Spinal cord (tissue), 10 donors: ENCODE data around the gene IL26. TPM values are rescaled to one million over a fixed set of nuclear protein-coding genes. Genes with fewer than 3 reads are reported as not detected.

Experiments used
- DNase-seq, 6 donors: peaks; one replicate each; pipeline versions ENCODE4 v3.0.0 to v3.0.0-alpha.2; 2013 to 2015; ENCODE audit warnings: low spot score in 6 of 6, low read depth in 4 of 6
- H3K27ac ChIP-seq: one replicate; pipeline ENCODE4 v1.5.1; 2013; ENCODE audit warnings: low read depth, low read length, control low read depth
- H3K27me3 ChIP-seq: one replicate; pipeline ENCODE4 v1.6.1; 2013; ENCODE audit warnings: low read length; ENCODE audit not compliant: control insufficient read depth, insufficient read depth
- H3K36me3 ChIP-seq: one replicate; pipeline ENCODE4 v1.6.1; 2013; ENCODE audit warnings: low read length; ENCODE audit not compliant: control insufficient read depth, insufficient read depth
- H3K4me1 ChIP-seq: one replicate; pipeline ENCODE4 v1.6.1; 2013; ENCODE audit warnings: low read length; ENCODE audit not compliant: control insufficient read depth, insufficient read depth
- H3K4me3 ChIP-seq: one replicate; pipeline ENCODE4 v1.5.1; 2013; ENCODE audit warnings: low read depth, low read length, control low read depth
- H3K9me3 ChIP-seq: one replicate; pipeline ENCODE4 v1.6.1; 2013; ENCODE audit warnings: low read length; ENCODE audit not compliant: control insufficient read depth, insufficient read depth
- WGBS: methylation state at CpG from one replicate; pipeline ENCODE4 v1.1.5; 2013; ENCODE audit warnings: missing lambda C conversion rate; ENCODE audit not compliant: insufficient coverage; 5-methylcytosine and 5-hydroxymethylcytosine counted together
- polyA plus RNA-seq, 2 donors: library from polyadenylated mRNA; unstranded; fragments of 120-200 nt; gene quantifications; one replicate each; pipeline ENCODE4 v1.2.1, GENCODE V29; 2013; ENCODE audit not compliant: insufficient read length in 2 of 2
- total RNA-seq, 2 donors: library from RNA; depleted of rRNA in 1 of 2; stranded (reverse); fragments of 120-200 nt in 1 of 2; fragments of >200 nt in 1 of 2; gene quantifications; one replicate each; pipeline versions ENCODE4 v1.2.3 to v1.2.4, GENCODE V29; 2013 to 2014
- donor health status: healthy.

The IL26 gene
- total and polyA plus RNA-seq, 4 donors, result 0.11 TPM; not detected in 3

DNA sequence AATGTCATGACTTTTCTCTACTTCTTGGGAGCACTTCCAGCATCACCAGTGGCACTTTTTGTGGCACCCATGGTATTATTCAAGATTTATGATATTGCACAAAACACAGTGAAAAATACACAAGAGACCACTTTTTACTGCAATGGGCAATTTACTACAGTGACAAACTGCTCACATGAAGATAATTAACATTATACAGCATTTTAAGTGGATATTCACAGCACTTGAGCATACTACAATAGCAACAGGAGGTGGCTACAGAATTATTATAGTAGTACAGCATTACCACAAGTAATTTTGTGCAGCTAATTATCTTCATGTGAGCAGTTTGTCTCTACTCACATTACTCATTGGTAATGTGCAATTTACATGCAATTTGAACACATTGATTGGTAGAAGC, 18.3 kb downstream of the IL26 start:
- H3K27ac ChIP-seq, result no peak overlapping the region
- no peaks in the 10 kb centered on the region for H3K36me3 ChIP-seq
- no peak overlapping the region for H3K4me3 ChIP-seq
- no peaks in the 10 kb centered on the region for H3K4me1 ChIP-seq
- DNase-seq, result peak in 1 of 6 donors; percentile 92
- no peaks in the 10 kb centered on the region for H3K9me3 ChIP-seq
- no peaks in the 10 kb centered on the region for H3K27me3 ChIP-seq

DNA sequence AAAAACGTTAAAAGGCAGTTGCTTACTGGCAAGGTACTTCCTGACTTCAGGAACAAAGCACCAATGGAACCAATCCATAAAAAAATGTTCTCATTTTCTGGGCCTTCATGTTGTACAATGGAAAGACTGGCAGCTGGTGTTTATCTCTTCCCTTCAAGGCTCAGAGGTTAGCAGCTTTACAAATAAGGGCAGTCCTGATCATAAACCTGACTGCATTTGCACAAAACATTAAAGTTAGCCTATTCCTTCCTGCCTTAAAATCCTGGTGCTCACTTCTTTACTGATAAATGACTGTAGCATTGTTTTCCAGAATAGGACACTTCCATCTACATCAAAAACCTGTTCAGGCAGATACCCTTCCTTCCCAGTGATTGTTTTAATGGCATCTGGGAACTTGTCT, 19.2 kb downstream of the IL26 start:
- WGBS, result no CpG with 5 or more reads among the region's 1 CpG
- Histone ChIP-seq H3K4me1 (no peaks in the 10 kb centered on the region), H3K27me3 (no peaks in the 10 kb centered on the region), H3K27ac (no peak overlapping the region), H3K4me3 (no peak overlapping the region), H3K9me3 (no peaks in the 10 kb centered on the region), H3K36me3 (no peaks in the 10 kb centered on the region)
- DNase-seq, result peak in 1 of 6 donors; percentile 6

DNA sequence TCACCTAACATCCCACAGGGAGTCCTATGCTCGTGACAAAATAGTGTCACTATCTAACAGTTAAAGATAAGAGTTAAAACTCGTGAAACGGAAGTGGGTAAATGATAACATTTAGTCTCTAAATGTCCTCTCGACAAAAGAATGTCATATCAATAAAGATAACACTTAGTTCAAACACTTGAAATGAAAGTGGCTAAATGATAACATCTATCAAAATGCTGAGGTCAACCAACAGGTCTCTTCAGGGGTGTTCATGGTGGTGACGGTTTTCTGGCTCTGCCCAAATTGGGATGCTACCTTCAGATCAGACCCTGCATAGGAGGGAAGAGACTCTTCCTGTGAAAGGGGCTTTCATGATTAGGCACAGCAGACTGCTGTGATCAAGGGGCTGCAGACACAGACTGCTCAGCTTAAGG, 22.1 kb downstream of the IL26 start:
- no peak overlapping the region for H3K27ac ChIP-seq
- no peaks in the 10 kb centered on the region for H3K4me1 ChIP-seq
- H3K4me3 ChIP-seq, result no peak overlapping the region
- no peak for DNase-seq
- H3K27me3 ChIP-seq, result no peaks in the 10 kb centered on the region
- H3K36me3 ChIP-seq, result no peaks in the 10 kb centered on the region
- no peaks in the 10 kb centered on the region for H3K9me3 ChIP-seq
- WGBS, result 89% methylated on average over 1 of the region's 5 CpGs

DNA sequence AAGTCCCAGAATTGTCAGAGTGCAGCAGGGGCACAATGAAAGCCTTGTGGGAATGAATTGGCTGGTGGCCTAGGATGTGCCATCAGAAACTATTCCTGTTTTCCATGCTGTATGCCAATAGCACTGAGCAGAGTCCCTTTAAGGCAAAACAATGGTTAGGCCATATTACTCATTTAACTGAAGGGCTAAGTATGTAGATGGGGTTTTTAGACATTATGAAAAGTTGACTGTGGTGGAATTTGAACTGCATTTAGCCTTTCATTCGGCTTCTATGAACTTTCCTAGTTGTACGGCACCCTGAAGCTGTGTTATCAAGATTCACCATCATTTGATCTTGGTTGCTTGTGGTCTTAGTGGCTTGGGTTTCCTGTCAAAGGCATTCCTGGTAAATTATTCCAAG, 24.8 kb downstream of the IL26 start:
- Histone ChIP-seq H3K27me3 (no peaks in the 10 kb centered on the region), H3K36me3 (no peaks in the 10 kb centered on the region), H3K4me1 (no peaks in the 10 kb centered on the region), H3K9me3 (no peaks in the 10 kb centered on the region), H3K27ac (no peak overlapping the region), H3K4me3 (no peak overlapping the region)
- WGBS, result 60% methylated on average over 1 of the region's 2 CpGs
- no peak for DNase-seq

DNA sequence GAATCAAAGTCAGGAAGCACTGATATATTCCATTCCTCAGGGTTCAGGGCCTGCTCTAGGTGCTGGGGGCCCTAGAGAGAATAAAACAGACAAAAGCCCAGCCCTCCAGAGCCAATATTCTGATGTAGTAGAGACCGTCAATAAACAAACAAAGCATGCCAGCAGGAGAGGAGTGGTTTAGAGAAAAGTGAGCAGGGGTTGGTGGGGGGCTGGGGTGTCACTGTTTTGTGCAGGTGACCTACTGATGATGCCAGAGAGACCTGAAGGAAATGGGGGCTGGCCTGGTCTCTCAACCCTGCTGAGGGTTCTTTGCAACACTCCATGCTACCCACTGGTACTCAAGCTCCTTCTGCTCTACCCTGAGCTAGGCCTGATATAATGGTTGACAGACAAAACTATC, 26.5 kb downstream of the IL26 start:
- no peak for DNase-seq
- no CpG with 5 or more reads among the region's 1 CpG for WGBS
- H3K36me3 ChIP-seq, result no peaks in the 10 kb centered on the region
- no peak overlapping the region for H3K27ac ChIP-seq
- H3K27me3 ChIP-seq, result no peaks in the 10 kb centered on the region
- no peaks in the 10 kb centered on the region for H3K4me1 ChIP-seq
- no peak overlapping the region for H3K4me3 ChIP-seq
- no peaks in the 10 kb centered on the region for H3K9me3 ChIP-seq

DNA sequence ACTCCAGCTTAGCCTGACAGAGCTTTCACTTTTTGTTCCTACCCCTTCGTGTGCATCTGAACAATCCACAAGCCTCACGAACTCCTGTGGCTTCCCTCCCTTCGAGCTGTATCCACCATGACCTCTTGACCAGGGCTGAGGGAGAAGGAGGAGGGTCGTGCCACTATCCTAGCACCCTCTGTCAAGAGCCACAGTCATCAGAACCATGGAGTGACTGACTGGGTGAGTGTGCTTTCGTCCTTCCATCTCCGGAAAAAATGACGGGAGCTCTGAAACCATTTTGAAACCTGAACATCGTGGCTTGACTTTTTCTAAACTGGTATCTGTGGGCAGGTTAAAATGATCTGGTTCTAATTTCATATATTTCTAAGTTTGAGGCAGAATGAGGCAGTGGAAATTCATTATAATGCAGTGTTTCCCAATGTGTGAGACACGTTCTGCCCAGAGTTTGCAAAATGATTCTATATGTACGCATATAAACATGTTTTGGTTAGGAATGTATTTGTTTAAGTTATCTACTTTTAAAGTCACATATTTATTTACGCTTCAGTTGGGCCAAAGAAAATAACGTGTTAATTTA, 27.0 kb downstream of the IL26 start:
- H3K27me3 ChIP-seq, result no peaks in the 10 kb centered on the region
- H3K4me1 ChIP-seq, result no peaks in the 10 kb centered on the region
- no peak for DNase-seq
- WGBS, result 80% methylated on average over 1 of the region's 12 CpGs
- H3K27ac ChIP-seq, result no peak overlapping the region
- H3K4me3 ChIP-seq, result no peak overlapping the region
- H3K9me3 ChIP-seq, result no peaks in the 10 kb centered on the region
- no peaks in the 10 kb centered on the region for H3K36me3 ChIP-seq

DNA sequence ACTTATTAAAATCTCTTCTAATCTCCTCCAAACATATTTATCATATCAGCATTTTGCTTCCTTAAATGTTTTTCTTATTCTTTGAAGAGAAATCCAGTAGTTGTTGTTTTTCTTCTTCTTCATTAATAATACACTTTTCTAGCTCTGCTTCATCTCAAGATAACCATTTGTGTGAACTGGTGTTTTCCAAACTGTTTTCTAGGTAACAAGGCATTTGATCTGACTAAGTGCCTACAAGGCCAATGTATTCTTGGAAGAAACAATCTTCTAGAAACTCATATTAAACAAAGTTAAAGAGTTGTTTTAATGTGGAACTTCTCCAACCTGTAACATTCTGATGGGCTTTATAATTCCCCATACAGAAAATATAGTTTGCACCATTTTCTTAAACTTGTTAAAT, 35.3 kb downstream of the IL26 start:
- no peaks in the 10 kb centered on the region for H3K9me3 ChIP-seq
- no peaks in the 10 kb centered on the region for H3K4me1 ChIP-seq
- no peaks in the 10 kb centered on the region for H3K27me3 ChIP-seq
- H3K36me3 ChIP-seq, result no peaks in the 10 kb centered on the region
- no peak for DNase-seq
- H3K4me3 ChIP-seq, result no peak overlapping the region
- H3K27ac ChIP-seq, result no peak overlapping the region

DNA sequence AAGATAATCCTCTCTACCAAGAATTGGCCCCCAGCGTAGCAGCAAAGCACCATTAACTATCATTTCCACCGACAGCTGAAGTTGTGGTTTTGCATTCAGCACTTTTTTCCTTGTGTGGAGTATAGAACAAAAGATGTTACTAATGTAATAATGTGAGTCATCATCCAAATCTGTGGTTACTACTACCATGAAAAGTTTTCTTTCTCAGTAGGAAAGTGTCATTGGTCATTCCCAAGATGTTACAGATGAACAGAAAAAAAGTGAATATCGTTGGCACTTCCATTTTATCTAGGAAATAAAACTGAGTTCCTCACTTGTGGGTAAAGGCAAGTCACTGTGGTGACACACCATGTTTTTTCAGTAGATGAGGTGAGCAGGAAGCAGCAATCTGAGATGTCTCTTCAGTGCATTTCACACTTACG, 35.8 kb downstream of the IL26 start:
- no peak overlapping the region for H3K27ac ChIP-seq
- no peaks in the 10 kb centered on the region for H3K36me3 ChIP-seq
- H3K27me3 ChIP-seq, result no peaks in the 10 kb centered on the region
- H3K4me1 ChIP-seq, result no peaks in the 10 kb centered on the region
- no peaks in the 10 kb centered on the region for H3K9me3 ChIP-seq
- H3K4me3 ChIP-seq, result no peak overlapping the region
- DNase-seq, result no peak
- no CpG with 5 or more reads among the region's 4 CpGs for WGBS

DNA sequence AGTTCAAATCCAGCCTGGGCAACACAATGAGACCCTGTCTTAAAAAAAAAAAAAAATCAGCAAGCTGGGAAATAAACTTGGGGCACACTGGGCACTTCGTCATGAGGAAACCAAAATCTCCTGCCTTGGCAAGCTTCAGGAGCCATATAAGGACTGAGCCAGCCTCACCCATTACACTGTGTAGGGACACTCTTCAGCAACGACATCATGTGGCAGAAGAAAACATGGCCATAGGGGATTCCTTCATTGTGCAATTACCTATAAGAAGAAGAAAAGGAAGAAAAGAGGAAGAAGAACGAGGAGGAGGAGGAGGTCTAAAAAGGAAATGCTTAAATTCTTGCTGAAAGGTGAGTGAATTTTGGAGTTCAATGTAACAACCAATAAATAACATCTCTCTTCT, 40.0 kb downstream of the IL26 start:
- H3K27me3 ChIP-seq, result no peaks in the 10 kb centered on the region
- no peak overlapping the region for H3K27ac ChIP-seq
- no peak for DNase-seq
- no peak overlapping the region for H3K4me3 ChIP-seq
- H3K9me3 ChIP-seq, result no peaks in the 10 kb centered on the region
- no peaks in the 10 kb centered on the region for H3K4me1 ChIP-seq
- H3K36me3 ChIP-seq, result no peaks in the 10 kb centered on the region
- 80% methylated on average over 1 of the region's 3 CpGs for WGBS

DNA sequence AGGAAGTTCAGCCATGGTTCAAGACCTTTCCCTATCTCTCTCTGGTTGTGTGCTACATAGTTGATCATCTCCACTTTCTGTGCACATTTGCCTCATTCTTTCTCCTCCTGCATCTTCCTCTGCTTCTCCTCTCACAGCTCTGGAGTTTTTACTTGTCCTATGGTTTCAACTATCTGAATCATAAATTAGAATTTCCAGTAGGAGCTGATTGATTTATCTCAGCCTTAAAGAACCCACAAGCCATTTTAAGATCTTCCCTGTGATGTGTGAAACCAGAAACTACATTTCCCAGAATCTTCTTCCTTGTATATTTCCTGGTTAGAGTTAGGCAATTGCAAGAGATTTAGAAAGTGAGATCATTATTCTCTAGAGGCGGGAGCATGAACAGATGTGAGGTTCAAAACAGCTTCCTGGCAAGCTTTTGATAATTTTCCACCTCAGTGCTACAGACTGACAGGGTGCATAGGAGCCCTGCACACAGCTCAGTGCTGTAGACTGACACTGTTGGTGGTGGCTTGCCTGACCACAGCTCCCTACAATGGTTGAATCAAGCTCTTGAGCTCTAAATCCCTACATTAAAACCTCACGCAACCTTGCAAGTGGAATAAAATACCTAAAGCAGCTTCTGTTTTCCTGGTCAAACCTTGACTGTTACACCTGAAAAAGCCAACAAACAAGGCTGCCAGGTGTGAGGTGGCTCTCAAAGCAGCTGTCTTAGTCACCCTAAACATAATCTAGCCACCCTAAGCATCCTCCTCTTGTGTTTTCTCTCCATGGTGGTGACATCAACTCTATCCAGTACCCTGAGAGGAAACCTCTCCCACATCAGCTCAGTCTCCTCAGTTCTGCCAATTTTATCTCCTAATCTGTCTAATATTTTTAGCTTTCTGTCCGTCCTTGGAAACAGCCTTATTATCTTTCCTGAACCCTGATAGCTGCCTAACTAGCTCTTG, 44.5 kb downstream of the IL26 start:
- peak in 1 of 6 donors; percentile 42 for DNase-seq
- Histone ChIP-seq H3K27ac (no peak overlapping the region), H3K36me3 (no peaks in the 10 kb centered on the region), H3K4me1 (no peaks in the 10 kb centered on the region), H3K9me3 (no peaks in the 10 kb centered on the region), H3K27me3 (no peaks in the 10 kb centered on the region), H3K4me3 (no peak overlapping the region)
- 90% methylated on average over 3 of the region's 3 CpGs for WGBS
